ENCODE measurements around the gene ZNF639. TPM values are rescaled to one million over a fixed set of nuclear protein-coding genes. Genes with fewer than 3 reads are reported as not detected.

Gene ZNF639
- total and polyA plus RNA-seq, 10 of the 15 experiments (the other 5 are each of a cell fraction or from before 2014, with no cell fraction given), result 16.3 to 61.2 (median 35.3) TPM

GRCh38 chr3:179299999-179300613, 22.7 kb upstream of the ZNF639 start (continued):
- TF ChIP-seq IKZF2 (IDR thresholded peaks at IDR 0.05) (no peak), FOXK2 (IDR thresholded peaks at IDR 0.05) (no peak)

- SMC1A ChIA-PET (ENCODE audit: uncharacterized antibody, unreplicated experiment), result interaction anchor here (1.0 kb wide), 1 partner anchor 286 kb away, joined by 3 read pairs; no protein-coding TSS in a partner anchor
- RAD21 ChIA-PET (ENCODE audit: unreplicated experiment), result interaction anchor here (1.5 kb wide), 1 partner anchor 231 kb away, joined by 4 read pairs; no protein-coding TSS in a partner anchor
- POLR2A ChIA-PET, result no interaction called here
- no TSS peak for BruUV-seq (replicated peaks)
- DNase-seq (ENCODE audit: low read depth, low spot score), result no peak
- intact Hi-C loops (cut with micrococcal nuclease; ENCODE audit: unreplicated experiment) (no loop called here), in situ Hi-C loops (cut with MboI) (no loop called here)
- Histone ChIP-seq H3K4me1 (ENCODE audit: control insufficient read depth, insufficient read depth, low read length) (no peaks in the 10 kb centered on the region), H2AFZ (ENCODE audit: control insufficient read depth, low read depth, low read length) (no peak overlapping the region), H4K20me1 (ENCODE audit: control insufficient read depth, insufficient read depth) (no peaks in the 10 kb centered on the region), H3K36me3 (ENCODE audit: control insufficient read depth in 2 of 2, insufficient read depth in 2 of 2, low read length in 1 of 2) (no peaks in the 10 kb centered on the region), H3K79me2 (ENCODE audit: control insufficient read depth, insufficient read depth, low read length) (no peaks in the 10 kb centered on the region), H3K9me3 (replicated peaks; ENCODE audit: control insufficient read depth, insufficient read depth, low read length) (no peaks in the 10 kb centered on the region), H3K27ac (ENCODE audit: control insufficient read depth, insufficient read depth) (no peak overlapping the region), H3K9ac (ENCODE audit: control insufficient read depth, insufficient read depth, low read length) (no peak overlapping the region), H3K27me3 (replicated peaks in 1 of 2; ENCODE audit: control insufficient read depth in 2 of 2, insufficient read depth in 2 of 2, low read length in 1 of 2) (no peaks in the 10 kb centered on the region), H3K4me3 (no peak overlapping the region), H3K4me2 (ENCODE audit: control insufficient read depth, insufficient read depth) (no peak overlapping the region)
- 63% methylated on average over 3 of the region's 3 CpGs for WGBS (ENCODE audit: insufficient coverage, insufficient replicate concordance, low lambda C conversion rate, missing lambda C conversion rate)
- no peak for ATAC-seq
- CTCF ChIA-PET, result interaction anchor here (0.8 kb wide), 1 partner anchor 135 kb away, joined by 3 read pairs; no protein-coding TSS in a partner anchor
- no peak for FAIRE-seq
- no peak for TF ChIP-seq E4F1 (IDR thresholded peaks at IDR 0.05; ENCODE audit: borderline replicate concordance, partially characterized antibody)
- no peak for TF ChIP-seq PKNOX1 (IDR thresholded peaks at IDR 0.05)
- no peak for TF ChIP-seq MTA2 (IDR thresholded peaks at IDR 0.05; ENCODE audit: low read depth)
- no peak for TF ChIP-seq CREB1 (IDR thresholded peaks at IDR 0.05; ENCODE audit: low read depth)
- no peak for TF ChIP-seq HCFC1 (IDR thresholded peaks at IDR 0.05; ENCODE audit: low read length)
- no peak for TF ChIP-seq POLR2AphosphoS5 (IDR thresholded peaks at IDR 0.05; ENCODE audit: low read length)
- no peak for TF ChIP-seq GABPA (IDR thresholded peaks at IDR 0.05; ENCODE audit: low read depth)
- TF ChIP-seq FOXM1 (IDR thresholded peaks at IDR 0.05; ENCODE audit: low read depth, low read length), result no peak
- TF ChIP-seq ZNF384 (IDR thresholded peaks at IDR 0.05; ENCODE audit: borderline replicate concordance, low read depth, low read length), result no peak
- no peak for TF ChIP-seq ATF2 (IDR thresholded peaks at IDR 0.05; ENCODE audit: low read length)
- TF ChIP-seq SMAD1 (IDR thresholded peaks at IDR 0.05; ENCODE audit: low read depth, partially characterized antibody), result no peak
- TF ChIP-seq NFYA (IDR thresholded peaks at IDR 0.05; ENCODE audit: borderline replicate concordance, low read depth, low read length), result no peak
- no peak for TF ChIP-seq EGR1 (IDR thresholded peaks at IDR 0.05; ENCODE audit: borderline replicate concordance in 1 of 2, low read depth in 2 of 2, low read length in 2 of 2)
- TF ChIP-seq ATF7 (IDR thresholded peaks at IDR 0.05; ENCODE audit: low read depth), result no peak
- no peak for TF ChIP-seq BRCA1 (IDR thresholded peaks at IDR 0.05; ENCODE audit: low read depth, low read length)
Observed at GRCh38 chr3:179301645-179302044, 21.2 kb upstream of the ZNF639 start.

Data from GM12878 (cell line).